NCI-H1417 (cell line): ENCODE measurements around the gene HTR7.
"Not testable (repeated sequence)": the region's sequence is repeated elsewhere in the genome, so short reads cannot be mapped to it uniquely, and the experiment has no call there.

Source experiments
- DNase-seq, 3 experiments: peaks; one replicate each; lab custom pipeline; 2025; lab: John Stamatoyannopoulos, UW

HTR7 gene

DNA sequence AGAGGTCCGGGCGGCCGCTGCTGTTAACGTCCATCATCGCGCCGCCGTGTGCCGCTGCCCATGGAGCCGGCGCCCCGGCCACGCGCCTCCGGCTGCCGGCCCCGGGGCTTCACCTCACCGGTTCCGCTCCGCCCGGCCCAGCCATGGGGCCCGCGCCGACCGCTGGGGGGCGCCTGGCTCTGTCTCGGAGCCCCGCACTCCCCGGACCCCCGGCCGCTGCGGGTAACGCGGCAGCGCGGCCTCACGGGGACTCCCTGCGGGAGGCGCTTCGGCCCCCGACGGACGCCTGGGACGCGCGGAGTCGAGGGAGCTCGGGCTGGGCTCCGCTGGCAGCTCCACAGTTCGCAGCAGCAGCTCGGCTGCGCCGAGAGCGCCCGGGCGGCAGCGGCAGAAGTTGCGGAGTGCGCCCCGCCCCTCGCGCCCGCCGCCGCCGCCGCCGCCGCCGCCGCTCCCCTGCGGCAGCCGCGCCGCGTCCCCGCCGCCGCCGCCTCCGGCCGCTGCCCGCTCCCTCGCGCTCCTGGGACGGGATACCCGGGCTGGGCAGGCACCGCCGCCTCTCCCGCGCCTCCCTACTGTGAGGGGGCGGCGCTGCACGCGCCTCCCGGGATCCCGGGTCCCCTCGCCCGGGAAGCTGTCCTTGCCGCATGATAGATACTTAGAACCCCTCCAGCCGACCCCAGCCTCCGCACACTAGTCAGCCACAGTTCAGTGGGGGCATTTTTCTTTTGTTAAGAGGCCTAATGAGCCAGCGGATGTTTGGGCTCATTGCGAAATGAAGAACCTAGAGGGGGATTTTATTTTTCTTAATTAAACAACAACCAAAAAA lies at the start of gene HTR7:
Gene HTR7, minus strand, starts transcription at position 405 of the 826 bp plus-strand sequence. Its CDS starts 368 bp downstream, at position 37.
- DNase-seq = peak in 2 of 3 experiments; percentile 61 to 62

DNA sequence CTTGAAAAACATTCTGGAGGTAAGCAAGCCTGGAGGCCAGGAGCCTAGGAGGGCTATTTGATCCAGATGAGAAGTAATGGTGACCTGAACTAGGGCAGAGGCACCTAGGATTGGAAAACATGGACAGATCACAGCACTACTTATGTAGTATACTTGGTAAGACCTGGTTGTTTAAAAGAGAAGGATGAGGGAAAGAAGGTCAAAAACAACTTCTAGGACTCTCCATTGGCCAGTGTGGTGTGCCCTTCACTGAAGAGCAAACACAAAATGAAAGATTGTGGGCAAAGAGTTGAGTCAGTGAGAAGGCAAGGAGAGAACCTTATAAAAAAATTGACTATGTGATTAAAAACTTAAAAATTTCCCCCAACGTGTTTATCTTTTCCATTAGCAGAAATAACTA lies 48.8 kb upstream of the HTR7 start:
- DNase-seq = no peak

DNA sequence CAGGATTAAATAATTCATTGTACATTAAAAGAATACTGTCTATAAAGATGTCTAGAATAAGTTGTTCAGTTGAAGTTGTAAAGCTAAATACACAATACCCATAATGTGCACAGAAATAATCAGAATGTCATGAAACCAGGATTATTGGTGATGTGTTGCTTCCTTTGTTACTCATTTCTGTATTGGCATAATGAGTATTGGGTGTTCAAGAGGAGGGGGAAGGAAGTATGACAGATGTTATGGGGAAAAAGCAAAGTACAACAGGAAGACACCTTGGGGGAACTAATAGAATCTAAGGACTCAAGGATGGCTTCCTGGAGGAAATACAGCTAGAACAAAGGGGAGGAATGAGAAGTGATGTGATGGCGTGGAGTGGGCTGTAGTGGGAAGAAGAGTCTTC lies 48.1 kb upstream of the HTR7 start:
- no peak for DNase-seq

GRCh38 chr10:90896916-90897315 lies 39.1 kb upstream of the HTR7 start:
- DNase-seq = not testable (repeated sequence)

- DNase-seq = no peak
Observed at GRCh38 chr10:90893190-90893589, 35.4 kb upstream of the HTR7 start.

GRCh38 chr10:90890347-90890746 lies 32.5 kb upstream of the HTR7 start:
- DNase-seq = no peak

- DNase-seq = no peak
Observed at GRCh38 chr10:90889636-90890035, 31.8 kb upstream of the HTR7 start.

GRCh38 chr10:90888387-90888786 lies 30.5 kb upstream of the HTR7 start:
- DNase-seq = no peak

GRCh38 chr10:90887555-90887954 lies 29.7 kb upstream of the HTR7 start:
- DNase-seq = no peak

GRCh38 chr10:90885176-90885575 lies 27.3 kb upstream of the HTR7 start:
- no peak for DNase-seq

GRCh38 chr10:90884431-90884830 lies 26.6 kb upstream of the HTR7 start:
- no peak for DNase-seq

DNA sequence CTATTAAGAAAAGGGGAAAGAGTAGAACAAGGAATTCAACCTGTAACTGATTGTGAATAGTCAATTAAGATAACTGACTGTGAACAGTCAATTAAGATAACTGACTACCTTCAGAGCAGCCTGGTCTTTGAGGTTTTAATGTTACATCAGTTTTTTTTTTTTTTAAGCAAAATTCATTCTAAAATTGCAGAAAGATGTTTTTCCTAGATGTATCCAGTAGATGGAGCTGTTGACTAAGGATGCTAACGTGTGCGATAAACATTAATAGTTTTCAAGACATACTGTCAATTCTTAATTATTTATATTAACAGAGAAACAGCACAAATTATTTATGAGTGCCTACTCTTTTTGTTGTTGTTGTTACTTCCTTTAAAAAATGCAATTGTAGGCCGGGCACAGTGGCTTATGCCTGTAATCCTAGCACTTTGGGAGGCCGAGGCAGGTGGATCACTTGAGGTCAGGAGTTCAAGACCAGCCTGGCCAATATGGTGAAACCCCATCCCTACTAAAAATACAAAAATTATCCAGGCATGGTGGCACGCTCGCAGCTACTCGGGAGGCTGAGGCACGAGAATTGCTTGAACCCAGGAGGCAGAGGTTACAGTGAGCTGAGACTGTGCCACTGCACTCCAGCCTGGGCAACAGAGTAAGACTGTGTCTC lies 22.4 kb upstream of the HTR7 start:
- peak in 2 of 3 experiments; percentile 6 to 41 for DNase-seq

- DNase-seq = no peak
Observed at GRCh38 chr10:90879062-90879461, 21.2 kb upstream of the HTR7 start.

DNA sequence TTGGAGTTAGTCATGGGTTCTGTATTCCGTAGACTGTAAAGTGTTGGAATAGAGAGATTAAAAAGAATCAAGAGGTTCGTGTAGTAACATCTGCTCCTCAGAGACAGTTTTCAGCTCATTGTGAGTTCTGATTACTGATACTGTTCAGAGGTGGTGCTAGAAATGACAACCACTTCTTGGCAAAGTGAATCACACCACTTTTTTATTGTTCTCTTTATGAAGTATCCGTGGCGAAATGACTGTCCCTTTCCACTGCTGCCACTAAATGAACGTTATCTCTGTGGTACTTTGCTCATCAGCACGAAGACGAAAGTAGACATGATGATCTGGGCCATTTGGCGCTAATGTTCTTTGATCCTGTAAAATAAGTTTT lies 14.8 kb upstream of the HTR7 start:
- DNase-seq = peak in 1 of 3 experiments; percentile 11

GRCh38 chr10:90871766-90872647 lies 14.2 kb upstream of the HTR7 start, which contains the start of gene RPP30:
TSS of gene RPP30 (plus strand) at chr10:90871974. CDS start at chr10:90871987, 13 bp downstream.
- DNase-seq = peak; percentile 53 to 78 (median 74)

GRCh38 chr10:90871279-90871765 lies 13.5 kb upstream of the HTR7 start:
- peak; percentile 25 to 74 (median 69) for DNase-seq

DNA sequence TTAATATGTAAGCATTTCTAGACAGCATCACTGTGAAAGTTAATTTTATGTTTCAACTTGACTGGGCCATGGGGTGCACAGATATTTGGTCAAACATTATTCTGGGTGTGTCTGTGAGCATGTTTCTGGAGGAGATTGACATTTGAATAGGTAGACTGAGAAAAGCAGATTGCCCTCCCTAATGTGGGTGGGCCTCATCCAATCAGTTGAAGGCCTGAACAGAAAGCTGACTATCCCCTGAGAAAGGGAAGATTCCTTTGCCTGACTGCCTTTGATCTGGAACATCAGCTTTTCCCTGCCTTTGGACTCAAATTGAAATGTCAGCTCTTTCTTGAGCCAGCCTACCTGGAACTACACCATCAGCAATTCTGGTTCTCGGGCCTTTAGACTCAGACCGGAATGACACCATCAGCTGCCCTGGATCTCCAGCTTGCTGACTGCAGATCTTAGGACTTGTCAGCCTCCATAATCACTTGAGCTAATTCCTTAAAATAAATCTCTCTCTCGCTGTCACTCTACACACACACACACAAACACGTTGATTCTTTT lies 8.3 kb upstream of the HTR7 start:
- no peak for DNase-seq

DNA sequence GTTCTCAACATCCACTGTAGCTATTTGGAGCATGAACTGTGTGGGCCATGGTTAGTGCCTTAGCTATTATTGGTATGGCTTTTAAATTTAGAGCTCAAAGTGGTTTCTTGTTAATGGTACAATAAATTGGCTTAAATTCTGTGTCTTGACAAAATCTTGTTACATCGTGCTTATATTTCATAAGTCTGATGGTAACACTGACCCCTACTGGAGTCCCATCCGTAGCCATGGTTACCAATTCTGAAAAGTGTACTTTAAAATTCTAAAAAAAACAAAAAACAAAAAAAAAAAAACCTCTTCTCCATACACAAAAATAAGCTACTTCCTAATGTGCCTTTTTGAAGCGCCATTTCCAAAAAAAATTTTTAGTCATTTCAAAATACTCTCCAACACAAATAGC lies 7.6 kb upstream of the HTR7 start:
- DNase-seq = no peak

GRCh38 chr10:90862908-90863514 lies 5.2 kb upstream of the HTR7 start:
- peak in 2 of 3 experiments; percentile 3 to 22 for DNase-seq

DNA sequence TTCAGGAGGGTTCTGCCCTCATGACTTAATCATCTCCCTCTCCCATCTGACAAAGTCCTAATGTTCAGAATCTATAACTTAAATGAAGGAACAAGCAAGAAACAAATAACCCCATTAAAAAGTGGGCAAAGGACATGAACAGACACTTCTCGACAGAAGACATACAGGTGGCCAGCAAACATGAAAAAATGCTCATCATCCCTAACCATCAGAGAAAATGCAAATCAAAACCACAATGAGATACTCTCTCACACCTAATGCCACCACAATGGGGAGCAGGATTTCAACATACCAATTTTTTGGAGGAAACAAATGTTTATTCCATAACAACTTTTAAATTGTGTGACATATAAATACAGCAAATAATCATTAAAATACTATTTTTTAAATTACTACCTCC lies 3.0 kb upstream of the HTR7 start:
- no peak for DNase-seq

DNA sequence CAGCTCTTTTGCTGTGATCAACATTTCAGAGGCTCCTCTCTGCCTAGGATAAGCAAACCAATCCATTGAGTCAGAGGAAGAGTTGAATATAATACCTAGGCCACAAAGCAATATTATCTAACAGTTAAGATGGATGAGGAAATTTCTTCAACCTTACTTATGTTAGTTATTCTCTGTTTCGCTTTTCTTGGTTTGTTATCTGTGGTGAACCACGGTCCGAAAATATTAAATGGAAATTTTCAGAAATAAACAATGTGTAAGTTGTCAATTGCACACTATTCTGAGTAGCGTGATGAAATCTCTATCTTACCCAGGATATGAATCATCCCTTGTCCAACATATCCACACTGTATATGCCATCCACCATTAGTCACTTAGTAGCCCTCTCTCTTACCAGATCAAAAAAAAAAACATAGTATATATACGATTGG lies 1.5 kb upstream of the HTR7 start:
- no peak for DNase-seq
